ENCODE results near the gene ZBTB7C. TPM values are rescaled to one million over a fixed set of nuclear protein-coding genes. Genes with fewer than 3 reads are reported as not detected.

Gene ZBTB7C
- total RNA-seq, 1 donor from 2014 or later: 1.4 TPM

DNA sequence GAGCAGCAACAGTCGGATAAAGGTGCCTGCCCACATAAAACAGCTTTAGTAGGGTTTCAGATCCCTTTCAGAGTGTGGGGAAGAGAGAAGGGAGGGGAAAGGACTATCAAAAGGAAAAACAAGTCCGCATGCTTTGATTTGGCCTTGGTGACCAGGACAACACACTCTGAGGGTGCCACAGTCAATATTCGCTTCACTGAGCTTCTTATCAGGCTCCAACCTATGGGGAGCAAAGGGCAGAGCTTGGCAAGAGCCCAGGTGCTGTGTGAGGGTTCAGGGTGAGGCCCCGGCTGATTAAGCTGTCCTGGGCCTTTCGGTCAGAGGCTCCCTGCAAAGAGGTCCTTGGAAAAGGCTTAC is 241.3 kb downstream of the ZBTB7C start:
- Mint-ChIP-seq H3K36me3 (ENCODE audit: low read depth) (no peaks in the 10 kb centered on the region), H3K27me3 (ENCODE audit: low read depth) (peaks cover 17% of the 10 kb centered on the region), H3K4me3 (ENCODE audit: unreplicated experiment) (no peak overlapping the region), H3K9me3 (ENCODE audit: low read depth) (no peaks in the 10 kb centered on the region), H3K4me1 (ENCODE audit: low read depth) (peaks cover 4% of the 10 kb centered on the region), H3K27ac (ENCODE audit: unreplicated experiment) (no peak overlapping the region)
- TF ChIP-seq, protein P1, sequence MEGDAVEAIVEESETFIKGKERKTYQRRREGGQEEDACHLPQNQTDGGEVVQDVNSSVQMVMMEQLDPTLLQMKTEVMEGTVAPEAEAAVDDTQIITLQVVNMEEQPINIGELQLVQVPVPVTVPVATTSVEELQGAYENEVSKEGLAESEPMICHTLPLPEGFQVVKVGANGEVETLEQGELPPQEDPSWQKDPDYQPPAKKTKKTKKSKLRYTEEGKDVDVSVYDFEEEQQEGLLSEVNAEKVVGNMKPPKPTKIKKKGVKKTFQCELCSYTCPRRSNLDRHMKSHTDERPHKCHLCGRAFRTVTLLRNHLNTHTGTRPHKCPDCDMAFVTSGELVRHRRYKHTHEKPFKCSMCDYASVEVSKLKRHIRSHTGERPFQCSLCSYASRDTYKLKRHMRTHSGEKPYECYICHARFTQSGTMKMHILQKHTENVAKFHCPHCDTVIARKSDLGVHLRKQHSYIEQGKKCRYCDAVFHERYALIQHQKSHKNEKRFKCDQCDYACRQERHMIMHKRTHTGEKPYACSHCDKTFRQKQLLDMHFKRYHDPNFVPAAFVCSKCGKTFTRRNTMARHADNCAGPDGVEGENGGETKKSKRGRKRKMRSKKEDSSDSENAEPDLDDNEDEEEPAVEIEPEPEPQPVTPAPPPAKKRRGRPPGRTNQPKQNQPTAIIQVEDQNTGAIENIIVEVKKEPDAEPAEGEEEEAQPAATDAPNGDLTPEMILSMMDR (IDR thresholded peaks at IDR 0.05): no peak
- no peak for DNase-seq (ENCODE audit: low spot score)

DNA sequence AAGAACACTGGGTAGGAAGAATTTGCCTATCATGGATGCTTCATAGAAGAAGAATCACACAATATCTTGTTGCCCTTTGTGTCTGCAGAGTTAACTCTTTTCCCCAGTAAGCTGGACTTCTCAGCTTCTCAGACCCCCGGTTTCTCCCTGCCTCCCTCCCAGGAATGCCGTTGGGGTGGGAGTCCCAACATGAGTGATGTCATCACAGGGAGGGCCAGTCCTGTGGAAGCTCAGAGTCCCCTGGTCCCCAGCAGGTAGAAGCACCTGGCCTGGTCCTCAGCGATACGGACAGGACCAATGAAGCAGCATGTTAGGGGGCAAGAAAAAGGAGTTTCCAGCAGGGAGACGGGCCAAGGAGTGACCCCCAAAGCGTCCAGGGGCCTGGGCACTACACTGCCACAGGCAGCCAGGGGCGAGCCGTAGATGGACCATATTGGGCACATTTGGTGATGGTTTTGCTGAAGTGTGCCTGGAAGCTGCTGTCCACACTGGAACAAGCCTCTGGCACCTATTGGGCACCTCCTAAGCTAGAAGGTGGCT is 242.8 kb downstream of the ZBTB7C start:
- DNase-seq (ENCODE audit: low spot score): no peak
- H3K4me1 Mint-ChIP-seq (ENCODE audit: low read depth): no peaks in the 10 kb centered on the region
- no peaks in the 10 kb centered on the region for H3K36me3 Mint-ChIP-seq (ENCODE audit: low read depth)
- peaks cover 17% of the 10 kb centered on the region for H3K27me3 Mint-ChIP-seq (ENCODE audit: low read depth)
- H3K4me3 Mint-ChIP-seq (ENCODE audit: unreplicated experiment): no peak overlapping the region
- no peaks in the 10 kb centered on the region for H3K9me3 Mint-ChIP-seq (ENCODE audit: low read depth)
- TF ChIP-seq, protein P1 (IDR thresholded peaks at IDR 0.05): no peak
- H3K27ac Mint-ChIP-seq (ENCODE audit: unreplicated experiment): no peak overlapping the region

GRCh38 chr18:48165111-48165866 is 243.9 kb downstream of the ZBTB7C start:
- TF ChIP-seq, protein P1 (IDR thresholded peaks at IDR 0.05): no peak
- no peaks in the 10 kb centered on the region for H3K36me3 Mint-ChIP-seq (ENCODE audit: low read depth)
- H3K9me3 Mint-ChIP-seq (ENCODE audit: low read depth): no peaks in the 10 kb centered on the region
- H3K27ac Mint-ChIP-seq (ENCODE audit: unreplicated experiment): no peak overlapping the region
- H3K27me3 Mint-ChIP-seq (ENCODE audit: low read depth): peaks cover 17% of the 10 kb centered on the region
- DNase-seq (ENCODE audit: low spot score): no peak
- no peak overlapping the region for H3K4me3 Mint-ChIP-seq (ENCODE audit: unreplicated experiment)
- H3K4me1 Mint-ChIP-seq (ENCODE audit: low read depth): peaks cover 8% of the 10 kb centered on the region

GRCh38 chr18:48164701-48165100 is 244.5 kb downstream of the ZBTB7C start:
- no peaks in the 10 kb centered on the region for H3K36me3 Mint-ChIP-seq (ENCODE audit: low read depth)
- no peaks in the 10 kb centered on the region for H3K9me3 Mint-ChIP-seq (ENCODE audit: low read depth)
- H3K4me3 Mint-ChIP-seq (ENCODE audit: unreplicated experiment): no peak overlapping the region
- H3K4me1 Mint-ChIP-seq (ENCODE audit: low read depth): peaks cover 8% of the 10 kb centered on the region
- no peak overlapping the region for H3K27ac Mint-ChIP-seq (ENCODE audit: unreplicated experiment)
- peaks cover 15% of the 10 kb centered on the region for H3K27me3 Mint-ChIP-seq (ENCODE audit: low read depth)
- TF ChIP-seq, protein P1 (IDR thresholded peaks at IDR 0.05): no peak
- no peak for DNase-seq (ENCODE audit: low spot score)

- H3K27ac Mint-ChIP-seq (ENCODE audit: unreplicated experiment): no peak overlapping the region
- TF ChIP-seq, protein P1 (IDR thresholded peaks at IDR 0.05): no peak
- H3K36me3 Mint-ChIP-seq (ENCODE audit: low read depth): no peaks in the 10 kb centered on the region
- H3K27me3 Mint-ChIP-seq (ENCODE audit: low read depth): peaks cover 11% of the 10 kb centered on the region
- no peak for DNase-seq (ENCODE audit: low spot score)
- H3K4me1 Mint-ChIP-seq (ENCODE audit: low read depth): peaks cover 8% of the 10 kb centered on the region
- H3K9me3 Mint-ChIP-seq (ENCODE audit: low read depth): no peaks in the 10 kb centered on the region
- H3K4me3 Mint-ChIP-seq (ENCODE audit: unreplicated experiment): no peak overlapping the region
Measured at GRCh38 chr18:48164116-48164515, 245.1 kb downstream of the ZBTB7C start.

Measured in chondrocyte (in vitro differentiated cells).